Caco-2 (cell line): ENCODE results near the gene NPAS2. TPM values are rescaled to one million over a fixed set of nuclear protein-coding genes. Genes with fewer than 3 reads are reported as not detected.

Experiments used
- BruUV-seq: library from RNA; stranded (reverse); fragments of 400-500 nt; replicated peaks from 2 replicates; lab custom pipeline; 2021; lab: Mats Ljungman, UMichigan
- CTCF ChIA-PET: fragments of 300-600 bp; sonication (Branson Sonifier 250); formaldehyde crosslinking; loops from one replicate; lab custom pipeline; 2022; ENCODE audit warnings: antibody characterized with exemption; lab: Charles Lee
- POLR2A ChIA-PET: fragments of 300-600 bp; sonication (Branson Sonifier 250); formaldehyde crosslinking; loops from one replicate; lab custom pipeline; 2022; ENCODE audit warnings: antibody characterized with exemption; lab: Charles Lee
- DNase-seq, 2 experiments: peaks; one replicate each; pipeline versions ENCODE4 v3.0.0 to v3.0.0-alpha.2; 2020 to 2022
- H3K27me3 ChIP-seq: replicated peaks from 2 replicates; pipeline ENCODE4 v1.6.0; 2011; ENCODE audit warnings: low read length; ENCODE audit not compliant: control insufficient read depth, insufficient read depth
- H3K36me3 ChIP-seq: 2 replicates; pipeline ENCODE4 v1.5.1; 2011; ENCODE audit warnings: low read length; ENCODE audit not compliant: control insufficient read depth, insufficient read depth
- H3K4me1 ChIP-seq: fragments of 250-450 bp; sonication (Bioruptor Pico); 2 replicates; pipeline ENCODE4 v1.5.1; 2020; ENCODE audit warnings: mild to moderate bottlenecking
- H3K4me3 ChIP-seq: 2 replicates; pipeline ENCODE4 v1.5.1; 2011; ENCODE audit warnings: low read depth, mild to moderate bottlenecking, control low read depth, low read length
- H3K9me3 ChIP-seq: fragments of 250-450 bp; sonication (Bioruptor Pico); 2 replicates; pipeline ENCODE4 v1.5.1; 2020; ENCODE audit warnings: mild to moderate bottlenecking, moderate library complexity
- H3K27ac Mint-ChIP-seq: one replicate; pipeline ENCODE4 v1.8.0; 2022; ENCODE audit warnings: mixed read lengths; ENCODE audit not compliant: unreplicated experiment
- H3K27me3 Mint-ChIP-seq: one replicate; pipeline ENCODE4 v1.8.0; 2022; ENCODE audit warnings: mixed read lengths; ENCODE audit not compliant: insufficient read depth, unreplicated experiment
- H3K36me3 Mint-ChIP-seq: one replicate; pipeline ENCODE4 v1.8.0; 2022; ENCODE audit warnings: mild to moderate bottlenecking, mixed read lengths; ENCODE audit not compliant: insufficient read depth, unreplicated experiment
- H3K4me1 Mint-ChIP-seq: one replicate; pipeline ENCODE4 v1.8.0; 2022; ENCODE audit warnings: low read depth, mixed read lengths; ENCODE audit not compliant: unreplicated experiment
- H3K4me3 Mint-ChIP-seq: one replicate; pipeline ENCODE4 v1.8.0; 2022; ENCODE audit warnings: mild to moderate bottlenecking, moderate library complexity, mixed read lengths; ENCODE audit not compliant: unreplicated experiment
- H3K9me3 Mint-ChIP-seq: one replicate; pipeline ENCODE4 v1.8.0; 2022; ENCODE audit warnings: mixed read lengths; ENCODE audit not compliant: unreplicated experiment
- CTCF ChIP-seq, 2 experiments: fragments of 200-600 bp in 1 of 2; IDR thresholded peaks; 1 replicate in 1 of 2; 2 replicates in 1 of 2; pipeline versions ENCODE4 v1.5.1 to v1.8.0; 2011 to 2022; ENCODE audit warnings: antibody characterized with exemption in 1 of 2, control low read depth in 1 of 2, inconsistent platforms in 1 of 2, low read depth in 1 of 2, low read length in 1 of 2, mild to moderate bottlenecking in 1 of 2, moderate library complexity in 1 of 2; ENCODE audit not compliant: insufficient read depth in 1 of 2, severe bottlenecking in 1 of 2, unreplicated experiment in 1 of 2
- intact Hi-C: fragments of 100-400 bp; cut with micrococcal nuclease; formaldehyde crosslinking; loops from one replicate; pipeline ENCODE4 v1.10.0; 2022; ENCODE audit not compliant: unreplicated experiment
- total RNA-seq: library from RNA; stranded (reverse); gene quantifications from 2 replicates; pipeline ENCODE4 v1.2.3, GENCODE V29; 2022

The NPAS2 gene
- total RNA-seq, 1 experiment from 2014 or later, result 2.8 TPM

- no peak overlapping the region for H3K4me3 ChIP-seq
- BruUV-seq, result TSS peak; percentile 9
Measured at GRCh38 chr2:101032084-101032776, 212.3 kb downstream of the NPAS2 start.

GRCh38 chr2:101036562-101036961 is 216.6 kb downstream of the NPAS2 start:
- POLR2A ChIA-PET, result no interaction called here

More at GRCh38 chr2:101032084-101032776, 212.3 kb downstream of the NPAS2 start:
- Histone ChIP-seq H3K9me3 (no peaks in the 10 kb centered on the region), H3K4me1 (no peaks in the 10 kb centered on the region), H3K27me3 (no peaks in the 10 kb centered on the region), H3K36me3 (0 out of 2 replicates have a peak, but pooled peaks cover 6% of the 10 kb centered on the region)
- Mint-ChIP-seq H3K36me3 (peaks cover 28% of the 10 kb centered on the region), H3K4me3 (no peak overlapping the region), H3K4me1 (no peaks in the 10 kb centered on the region), H3K27ac (no peak overlapping the region), H3K9me3 (no peaks in the 10 kb centered on the region), H3K27me3 (no peaks in the 10 kb centered on the region)
- TF ChIP-seq CTCF (IDR thresholded peaks at IDR 0.05; ENCODE audit: insufficient read depth in 1 of 2, low read depth in 1 of 2, low read length in 1 of 2, severe bottlenecking in 1 of 2, unreplicated experiment in 1 of 2), result no peak
- CTCF ChIA-PET, result interaction anchor here (0.6 to 0.8 kb wide), 2 partner anchors 121 to 213 kb away, joined by 3 to 5 read pairs; no protein-coding TSS in a partner anchor
- DNase-seq, result no peak
- intact Hi-C loops, result no loop called here
- POLR2A ChIA-PET, result no interaction called here

More at GRCh38 chr2:101036562-101036961, 216.6 kb downstream of the NPAS2 start:
- CTCF ChIA-PET, result interaction anchor here (0.5 to 3.6 kb wide), 12 partner anchors 8 to 216 kb away, joined by 3 to 26 read pairs (median 4); partner anchors contain the start of genes CNOT11 and TBC1D8
- Histone ChIP-seq H3K9me3 (no peaks in the 10 kb centered on the region), H3K27me3 (no peaks in the 10 kb centered on the region), H3K4me1 (no peaks in the 10 kb centered on the region), H3K36me3 (peaks cover 3% of the 10 kb centered on the region; the same call in 1 of the 2 replicates), H3K4me3 (no peak overlapping the region)
- intact Hi-C loops, result loop anchor here (1.0 kb wide), 3 partner anchors 116 to 215 kb away; no protein-coding TSS in a partner anchor
- Mint-ChIP-seq H3K27ac (peak overlapping the region; percentile 6), H3K36me3 (peaks cover 21% of the 10 kb centered on the region), H3K4me1 (peaks cover 7% of the 10 kb centered on the region), H3K9me3 (no peaks in the 10 kb centered on the region), H3K4me3 (no peak overlapping the region), H3K27me3 (no peaks in the 10 kb centered on the region)
- no TSS peak for BruUV-seq
- TF ChIP-seq CTCF (IDR thresholded peaks at IDR 0.05; ENCODE audit: insufficient read depth in 1 of 2, low read depth in 1 of 2, low read length in 1 of 2, severe bottlenecking in 1 of 2, unreplicated experiment in 1 of 2), result peak; percentile 46 to 67
- peak in 1 of 2 experiments; percentile 29 for DNase-seq
